Brain microvascular endothelial cell (primary cell): Measurements from ENCODE around the gene MFN1.

Source experiments
- DNase-seq: peaks from one replicate; pipeline ENCODE4 v3.0.0-alpha.2; 2020
- H3K27ac ChIP-seq: fragments of 250-450 bp; sonication (Bioruptor Pico); 2 replicates; pipeline ENCODE4 v1.5.1; 2020; ENCODE audit warnings: mild to moderate bottlenecking, moderate library complexity
- H3K27me3 ChIP-seq: fragments of 250-450 bp; sonication (Bioruptor Pico); replicated peaks from 2 replicates; pipeline ENCODE4 v1.5.1; 2020; ENCODE audit warnings: mild to moderate bottlenecking
- H3K36me3 ChIP-seq: fragments of 250-450 bp; sonication (Bioruptor Pico); replicated peaks from 2 replicates; pipeline ENCODE4 v1.5.1; 2020; ENCODE audit warnings: mild to moderate bottlenecking
- H3K4me3 ChIP-seq: 2 replicates; pipeline ENCODE4 v1.5.1; 2011; ENCODE audit warnings: low read depth, mild to moderate bottlenecking, control low read depth, low read length, moderate library complexity
- in situ Hi-C: cut with HindIII; loops from 2 replicates; pipeline ENCODE4 v1.10.0; 2017; ENCODE audit warnings: low sequenced_read_pairs, low pct_ligation_motif_present
- TF ChIP-seq, protein P1 (sequence below): IDR thresholded peaks from 2 replicates; pipeline ENCODE4 v1.5.1; 2011; ENCODE audit warnings: low read depth, mild to moderate bottlenecking, moderate library complexity, low read length, control low read depth, inconsistent platforms; ENCODE audit errors: missing control alignments

The MFN1 gene

DNA sequence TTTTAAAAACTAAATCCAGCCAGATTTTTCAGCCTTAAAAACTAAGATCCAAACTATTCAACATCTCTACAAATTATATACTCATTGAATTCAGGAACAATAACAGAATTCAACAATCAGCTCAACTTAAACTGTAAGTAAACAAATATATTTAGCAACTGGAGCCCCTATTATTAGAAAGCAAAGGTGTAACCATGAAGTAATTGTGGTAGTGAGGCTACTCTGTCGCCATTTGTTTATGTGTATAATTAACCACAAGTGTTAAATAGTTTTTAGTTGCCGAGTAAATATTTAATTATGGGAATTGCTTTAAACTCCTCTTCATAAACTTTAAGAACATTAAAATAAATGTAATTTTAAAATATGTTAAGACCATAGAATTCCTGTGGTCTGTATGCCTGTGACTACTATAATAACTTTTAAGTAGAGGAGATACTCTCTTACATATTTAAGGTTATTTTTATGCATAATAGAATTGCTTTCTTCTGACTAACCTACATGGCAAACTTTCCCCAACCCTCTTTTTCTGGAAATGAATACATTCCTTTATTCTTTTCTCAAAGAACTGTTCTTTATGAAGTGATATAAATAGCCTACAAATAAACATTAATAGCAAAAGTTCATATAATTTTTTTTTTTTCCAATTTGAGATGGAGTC is 51.2 kb downstream of the MFN1 start:
- Histone ChIP-seq H3K27ac (peak overlapping the region; percentile 39), H3K36me3 (peaks cover 13% of the 10 kb centered on the region), H3K27me3 (no peaks in the 10 kb centered on the region), H3K4me3 (no peak overlapping the region)
- DNase-seq, result no peak
- TF ChIP-seq, protein P1, sequence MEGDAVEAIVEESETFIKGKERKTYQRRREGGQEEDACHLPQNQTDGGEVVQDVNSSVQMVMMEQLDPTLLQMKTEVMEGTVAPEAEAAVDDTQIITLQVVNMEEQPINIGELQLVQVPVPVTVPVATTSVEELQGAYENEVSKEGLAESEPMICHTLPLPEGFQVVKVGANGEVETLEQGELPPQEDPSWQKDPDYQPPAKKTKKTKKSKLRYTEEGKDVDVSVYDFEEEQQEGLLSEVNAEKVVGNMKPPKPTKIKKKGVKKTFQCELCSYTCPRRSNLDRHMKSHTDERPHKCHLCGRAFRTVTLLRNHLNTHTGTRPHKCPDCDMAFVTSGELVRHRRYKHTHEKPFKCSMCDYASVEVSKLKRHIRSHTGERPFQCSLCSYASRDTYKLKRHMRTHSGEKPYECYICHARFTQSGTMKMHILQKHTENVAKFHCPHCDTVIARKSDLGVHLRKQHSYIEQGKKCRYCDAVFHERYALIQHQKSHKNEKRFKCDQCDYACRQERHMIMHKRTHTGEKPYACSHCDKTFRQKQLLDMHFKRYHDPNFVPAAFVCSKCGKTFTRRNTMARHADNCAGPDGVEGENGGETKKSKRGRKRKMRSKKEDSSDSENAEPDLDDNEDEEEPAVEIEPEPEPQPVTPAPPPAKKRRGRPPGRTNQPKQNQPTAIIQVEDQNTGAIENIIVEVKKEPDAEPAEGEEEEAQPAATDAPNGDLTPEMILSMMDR, result no peak
- in situ Hi-C loops, result no loop called here

DNA sequence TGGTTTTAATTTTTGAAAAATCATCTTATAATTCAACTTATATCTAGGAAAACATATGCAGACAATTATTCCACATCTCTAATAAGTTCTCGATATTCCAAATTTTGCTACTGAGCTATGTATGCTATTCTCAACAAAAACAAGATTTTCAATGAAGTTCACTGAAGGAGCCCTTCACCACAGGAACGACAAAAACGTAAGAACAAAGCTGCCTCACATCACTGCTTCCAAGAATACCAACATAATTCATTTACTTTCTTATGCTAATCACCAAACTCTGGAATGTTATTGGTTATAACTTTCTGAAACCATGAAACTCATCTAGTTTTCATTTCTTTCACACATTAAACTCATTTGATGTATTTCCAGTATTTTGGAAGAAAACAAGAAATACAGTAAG is 54.1 kb downstream of the MFN1 start:
- Histone ChIP-seq H3K27ac (no peak overlapping the region), H3K27me3 (no peaks in the 10 kb centered on the region), H3K4me3 (no peak overlapping the region), H3K36me3 (peaks cover 15% of the 10 kb centered on the region)
- in situ Hi-C loops, result no loop called here
- no peak for DNase-seq
- TF ChIP-seq, protein P1, result no peak

DNA sequence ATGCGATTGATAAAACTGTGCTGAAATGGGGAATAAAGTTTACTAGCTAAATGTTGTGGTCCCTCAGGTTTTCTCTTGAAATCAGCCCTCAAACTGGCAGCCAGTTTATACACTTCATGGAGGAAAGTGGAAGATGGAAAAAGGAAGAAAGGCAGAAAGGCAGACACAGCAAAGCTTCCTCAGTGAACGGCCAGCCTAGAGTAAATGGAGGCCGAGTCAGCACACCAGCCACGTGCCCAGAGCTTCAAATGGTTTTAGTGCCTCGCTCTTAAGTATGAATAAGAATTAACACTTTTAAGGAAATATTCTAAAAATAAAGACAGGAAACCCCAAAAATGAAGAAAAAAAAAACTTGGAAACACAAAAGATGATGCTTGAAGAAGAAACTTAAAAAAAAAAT is 55.5 kb downstream of the MFN1 start:
- H3K36me3 ChIP-seq, result peaks cover 19% of the 10 kb centered on the region
- TF ChIP-seq, protein P1, result no peak
- H3K27ac ChIP-seq, result no peak overlapping the region
- no peak for DNase-seq
- in situ Hi-C loops, result no loop called here
- no peaks in the 10 kb centered on the region for H3K27me3 ChIP-seq
- H3K4me3 ChIP-seq, result no peak overlapping the region

DNA sequence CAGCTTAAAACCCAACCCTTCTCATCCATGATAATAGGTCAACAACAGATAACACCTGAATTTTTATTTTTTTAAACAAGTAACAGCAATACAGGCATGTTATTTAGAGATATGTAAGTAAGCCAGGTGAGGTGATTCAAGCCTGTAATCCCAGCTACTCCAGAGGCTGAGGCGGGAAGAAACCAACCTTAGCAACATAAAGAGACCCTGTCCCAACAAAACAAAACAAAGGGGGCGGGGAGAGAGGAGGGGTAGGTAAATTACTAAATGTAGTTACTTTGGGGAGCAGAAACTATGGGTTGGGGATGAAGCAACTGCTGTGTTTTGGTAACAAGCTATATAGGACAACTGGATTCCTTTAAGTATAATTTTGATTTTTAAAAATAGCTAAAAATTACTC is 56.8 kb downstream of the MFN1 start:
- TF ChIP-seq, protein P1, result no peak
- H3K27ac ChIP-seq, result no peak overlapping the region
- H3K27me3 ChIP-seq, result no peaks in the 10 kb centered on the region
- peaks cover 16% of the 10 kb centered on the region for H3K36me3 ChIP-seq
- no peak overlapping the region for H3K4me3 ChIP-seq
- DNase-seq, result no peak
- in situ Hi-C loops, result no loop called here

DNA sequence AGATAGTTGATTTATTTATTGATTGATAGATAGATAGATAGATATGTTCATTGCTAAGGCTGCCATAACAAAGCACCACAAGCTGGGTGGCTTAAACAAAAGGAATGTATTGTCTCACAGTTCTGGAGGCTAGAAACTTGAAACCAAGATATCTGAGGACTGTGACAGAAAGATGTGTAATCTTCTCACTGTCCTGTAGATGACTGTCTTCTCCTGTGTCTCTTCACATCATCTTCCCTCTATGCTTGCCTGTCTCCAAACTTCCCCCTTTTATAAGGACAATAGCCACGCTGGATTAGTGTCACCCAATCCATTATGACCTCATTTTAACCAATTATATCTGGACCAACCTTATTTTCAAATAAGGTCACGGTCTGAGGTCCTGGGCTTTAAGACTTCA is 62.8 kb downstream of the MFN1 start:
- peaks cover 14% of the 10 kb centered on the region for H3K36me3 ChIP-seq
- H3K27ac ChIP-seq, result peak overlapping the region; percentile 5
- peak; percentile 25 for DNase-seq
- H3K27me3 ChIP-seq, result no peaks in the 10 kb centered on the region
- in situ Hi-C loops, result no loop called here
- H3K4me3 ChIP-seq, result no peak overlapping the region
- TF ChIP-seq, protein P1, result peak; percentile 12

DNA sequence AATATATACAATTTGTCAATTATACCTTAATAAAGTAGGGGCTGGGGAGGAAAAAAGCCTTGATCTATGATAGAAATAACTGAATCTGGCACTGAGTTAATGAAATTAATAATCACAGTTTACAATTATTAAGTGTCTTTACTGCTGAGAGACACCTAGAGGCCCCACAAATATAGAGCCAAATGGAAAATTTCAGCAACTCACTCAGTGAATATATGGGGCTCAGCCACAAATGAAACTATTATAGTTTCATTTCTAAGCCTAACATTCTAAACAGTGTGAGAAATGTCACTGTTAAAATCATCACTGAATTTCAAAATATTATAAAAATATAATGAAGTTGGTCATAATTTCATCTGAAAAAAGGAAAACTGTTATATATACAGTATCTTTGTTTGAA is 63.5 kb downstream of the MFN1 start:
- no peaks in the 10 kb centered on the region for H3K27me3 ChIP-seq
- TF ChIP-seq, protein P1, result no peak
- peaks cover 16% of the 10 kb centered on the region for H3K36me3 ChIP-seq
- in situ Hi-C loops, result no loop called here
- no peak for DNase-seq
- H3K4me3 ChIP-seq, result no peak overlapping the region
- no peak overlapping the region for H3K27ac ChIP-seq
